Measurements from ENCODE around the gene TNPO3.

The TNPO3 gene

GRCh38 chr7:129014501-129015101 is 40.3 kb downstream of the TNPO3 start:
- Histone ChIP-seq H3K9ac (ENCODE audit: low read length in 2 of 2) (no peak overlapping the region), H3K9me3 (ENCODE audit: control insufficient read depth in 2 of 2, low read length in 2 of 2) (no peaks in the 10 kb centered on the region), H3K36me3 (ENCODE audit: control insufficient read depth in 2 of 2, insufficient read depth in 2 of 2, low read length in 2 of 2) (peaks cover 6 to 23% of the 10 kb centered on the region in 2 donors), H3K27me3 (ENCODE audit: control insufficient read depth in 1 of 2, insufficient read depth in 2 of 2, low read length in 2 of 2) (no peaks in the 10 kb centered on the region), H3K4me1 (ENCODE audit: control insufficient read depth, insufficient read depth, low read length) (no peaks in the 10 kb centered on the region), H3K4me3 (ENCODE audit: low read length in 2 of 2) (no peak overlapping the region), H3K27ac (ENCODE audit: low read length) (no peak overlapping the region)

DNA sequence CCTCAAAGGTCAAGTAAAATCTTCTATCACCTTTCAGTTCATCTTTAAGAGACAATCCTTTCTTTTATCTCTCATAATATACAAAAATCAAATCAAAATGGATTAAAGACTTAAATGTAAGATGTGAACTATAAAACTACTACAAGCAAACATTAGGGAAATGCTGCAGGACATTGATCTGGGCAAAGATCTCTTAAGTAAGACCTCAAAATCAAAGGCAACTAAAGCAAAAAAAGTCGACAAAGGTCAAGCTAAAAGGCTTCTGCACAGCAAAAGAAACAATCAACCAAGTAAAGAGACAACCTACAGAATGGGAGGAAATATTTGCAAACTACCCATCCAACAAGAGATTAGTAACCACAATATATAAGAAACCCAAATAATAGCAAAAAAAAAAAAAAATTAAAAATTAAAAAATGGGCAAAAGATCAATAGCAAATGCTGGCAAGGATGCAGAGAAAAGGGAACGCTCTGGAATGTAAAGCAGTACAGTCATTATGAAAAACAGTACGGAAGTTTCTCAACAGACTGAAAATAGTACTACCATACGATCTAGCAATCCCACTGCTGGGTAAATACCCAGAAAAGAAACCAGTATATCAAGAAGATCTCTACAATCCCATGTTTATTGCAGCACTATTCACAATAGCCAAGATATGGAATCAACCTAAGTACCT is 41.7 kb downstream of the TNPO3 start:
- Histone ChIP-seq H3K36me3 (ENCODE audit: control insufficient read depth in 2 of 2, insufficient read depth in 2 of 2, low read length in 2 of 2) (peaks cover 6 to 23% of the 10 kb centered on the region in 2 donors), H3K27me3 (ENCODE audit: control insufficient read depth in 1 of 2, insufficient read depth in 2 of 2, low read length in 2 of 2) (no peaks in the 10 kb centered on the region), H3K27ac (ENCODE audit: low read length) (no peak overlapping the region), H3K9ac (ENCODE audit: low read length in 2 of 2) (no peak overlapping the region), H3K4me1 (ENCODE audit: control insufficient read depth, insufficient read depth, low read length) (no peaks in the 10 kb centered on the region), H3K9me3 (ENCODE audit: control insufficient read depth in 2 of 2, low read length in 2 of 2) (no peaks in the 10 kb centered on the region), H3K4me3 (ENCODE audit: low read length in 2 of 2) (no peak overlapping the region)

DNA sequence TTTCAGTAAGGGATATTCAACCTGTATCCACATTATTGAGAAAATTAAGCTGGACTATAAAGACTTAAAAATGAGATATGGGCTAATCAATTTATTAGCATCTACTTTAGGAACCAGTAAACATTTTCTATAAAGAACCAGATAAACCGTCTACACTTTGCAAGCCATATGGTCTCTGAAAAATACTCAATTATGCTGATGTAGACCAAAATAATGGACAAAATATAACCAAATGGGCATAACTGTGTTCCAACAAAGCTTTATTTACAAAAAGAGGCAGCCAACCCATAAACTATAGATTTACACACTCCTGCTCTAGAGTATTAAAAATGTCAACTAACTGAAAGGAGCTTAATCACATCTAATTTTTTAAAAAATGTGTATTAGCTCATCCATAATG is 42.3 kb downstream of the TNPO3 start:
- Histone ChIP-seq H3K4me3 (ENCODE audit: low read length in 2 of 2) (no peak overlapping the region), H3K27ac (ENCODE audit: low read length) (no peak overlapping the region), H3K4me1 (ENCODE audit: control insufficient read depth, insufficient read depth, low read length) (no peaks in the 10 kb centered on the region), H3K27me3 (ENCODE audit: control insufficient read depth in 1 of 2, insufficient read depth in 2 of 2, low read length in 2 of 2) (no peaks in the 10 kb centered on the region), H3K9me3 (ENCODE audit: control insufficient read depth in 2 of 2, low read length in 2 of 2) (no peaks in the 10 kb centered on the region), H3K9ac (ENCODE audit: low read length in 2 of 2) (no peak overlapping the region), H3K36me3 (ENCODE audit: control insufficient read depth in 2 of 2, insufficient read depth in 2 of 2, low read length in 2 of 2) (peaks cover 6 to 23% of the 10 kb centered on the region in 2 donors)

- no peak overlapping the region for H3K9ac ChIP-seq (ENCODE audit: low read length in 2 of 2)
- no peaks in the 10 kb centered on the region for H3K9me3 ChIP-seq (ENCODE audit: control insufficient read depth in 2 of 2, low read length in 2 of 2)
- no peak overlapping the region for H3K4me3 ChIP-seq (ENCODE audit: low read length in 2 of 2)
- H3K27me3 ChIP-seq (ENCODE audit: control insufficient read depth in 1 of 2, insufficient read depth in 2 of 2, low read length in 2 of 2): no peaks in the 10 kb centered on the region
- peaks cover 3 to 20% of the 10 kb centered on the region in 2 donors for H3K36me3 ChIP-seq (ENCODE audit: control insufficient read depth in 2 of 2, insufficient read depth in 2 of 2, low read length in 2 of 2)
- H3K4me1 ChIP-seq (ENCODE audit: control insufficient read depth, insufficient read depth, low read length): no peaks in the 10 kb centered on the region
- H3K27ac ChIP-seq (ENCODE audit: low read length): no peak overlapping the region
Observed at GRCh38 chr7:129010075-129010474, 44.8 kb downstream of the TNPO3 start.

DNA sequence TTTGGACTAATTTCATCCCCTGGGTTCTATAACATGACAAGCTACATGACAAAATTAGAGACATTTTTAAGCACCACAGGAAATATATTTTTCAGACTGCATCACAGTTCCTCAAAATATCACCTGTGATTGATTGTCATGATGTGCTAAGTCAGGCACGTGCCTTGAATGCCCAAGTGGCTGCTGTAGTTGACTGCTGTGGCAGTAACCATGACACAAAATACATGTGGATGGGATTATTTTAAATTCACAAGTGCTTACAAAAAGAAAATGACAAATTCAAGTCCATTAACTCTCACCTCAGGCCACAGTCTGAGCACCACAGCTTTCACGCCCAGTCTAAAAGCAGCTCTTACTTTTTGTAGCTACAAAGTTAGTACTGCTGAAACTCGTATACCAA is 45.5 kb downstream of the TNPO3 start:
- H3K4me1 ChIP-seq (ENCODE audit: control insufficient read depth, insufficient read depth, low read length): no peaks in the 10 kb centered on the region
- H3K9ac ChIP-seq (ENCODE audit: low read length in 2 of 2): no peak overlapping the region
- H3K27ac ChIP-seq (ENCODE audit: low read length): no peak overlapping the region
- no peak overlapping the region for H3K4me3 ChIP-seq (ENCODE audit: low read length in 2 of 2)
- H3K36me3 ChIP-seq (ENCODE audit: control insufficient read depth in 2 of 2, insufficient read depth in 2 of 2, low read length in 2 of 2): peaks cover 3 to 14% of the 10 kb centered on the region in 2 donors
- H3K9me3 ChIP-seq (ENCODE audit: control insufficient read depth in 2 of 2, low read length in 2 of 2): no peaks in the 10 kb centered on the region
- no peaks in the 10 kb centered on the region for H3K27me3 ChIP-seq (ENCODE audit: control insufficient read depth in 1 of 2, insufficient read depth in 2 of 2, low read length in 2 of 2)

DNA sequence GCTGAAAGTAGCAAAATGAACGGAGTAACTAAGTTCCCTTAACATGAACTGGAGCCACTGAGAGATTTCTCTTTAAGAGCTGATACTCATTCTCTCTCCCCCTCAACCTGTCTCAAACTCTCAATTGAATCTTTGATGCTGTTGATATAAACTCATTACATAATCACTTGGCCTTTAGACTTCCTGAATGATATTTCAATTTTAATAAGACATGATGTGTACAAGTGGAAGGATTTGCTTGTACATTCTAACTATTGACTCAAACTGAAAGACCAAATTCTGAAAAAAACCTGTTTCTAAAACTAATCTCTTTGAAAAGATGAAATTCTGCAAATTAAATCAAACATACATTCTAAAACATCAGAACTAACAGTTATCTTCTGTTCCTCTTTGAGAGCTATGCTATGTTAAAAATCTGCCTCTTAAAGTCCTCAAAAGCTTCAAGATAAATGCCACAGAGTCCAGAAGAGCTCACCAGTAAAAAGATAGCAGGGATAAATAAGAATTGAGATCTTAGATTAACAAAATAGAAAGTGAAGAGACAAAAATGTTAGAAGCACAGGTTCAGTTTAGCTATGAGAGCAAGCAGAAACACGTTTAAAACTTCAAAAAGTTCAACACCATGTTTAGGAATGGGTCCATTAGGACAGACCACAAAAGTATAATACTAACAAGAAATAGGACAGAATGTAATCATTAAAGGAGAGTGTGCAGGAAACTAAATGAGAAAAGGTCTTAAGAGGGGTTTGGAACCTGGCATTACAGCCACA is 46.1 kb downstream of the TNPO3 start:
- H3K27ac ChIP-seq (ENCODE audit: low read length): no peak overlapping the region

GRCh38 chr7:129007572-129007971 is 47.3 kb downstream of the TNPO3 start:
- peaks cover 3 to 9% of the 10 kb centered on the region in 2 donors for H3K36me3 ChIP-seq (ENCODE audit: control insufficient read depth in 2 of 2, insufficient read depth in 2 of 2, low read length in 2 of 2)
- no peak overlapping the region for H3K4me3 ChIP-seq (ENCODE audit: low read length in 2 of 2)
- no peak overlapping the region for H3K27ac ChIP-seq (ENCODE audit: low read length)
- no peaks in the 10 kb centered on the region for H3K9me3 ChIP-seq (ENCODE audit: control insufficient read depth in 2 of 2, low read length in 2 of 2)
- no peak overlapping the region for H3K9ac ChIP-seq (ENCODE audit: low read length in 2 of 2)
- H3K4me1 ChIP-seq (ENCODE audit: control insufficient read depth, insufficient read depth, low read length): no peaks in the 10 kb centered on the region
- no peaks in the 10 kb centered on the region for H3K27me3 ChIP-seq (ENCODE audit: control insufficient read depth in 1 of 2, insufficient read depth in 2 of 2, low read length in 2 of 2)

More for the DNA sequence above, 46.1 kb downstream of the TNPO3 start:
- Histone ChIP-seq H3K36me3 (ENCODE audit: control insufficient read depth in 2 of 2, insufficient read depth in 2 of 2, low read length in 2 of 2) (peaks cover 0 to 11% of the 10 kb centered on the region in 2 donors), H3K4me1 (ENCODE audit: control insufficient read depth, insufficient read depth, low read length) (no peaks in the 10 kb centered on the region), H3K4me3 (ENCODE audit: low read length in 2 of 2) (no peak overlapping the region), H3K9me3 (ENCODE audit: control insufficient read depth in 2 of 2, low read length in 2 of 2) (no peaks in the 10 kb centered on the region), H3K9ac (ENCODE audit: low read length in 2 of 2) (no peak overlapping the region), H3K27me3 (ENCODE audit: control insufficient read depth in 1 of 2, insufficient read depth in 2 of 2, low read length in 2 of 2) (no peaks in the 10 kb centered on the region)

DNA sequence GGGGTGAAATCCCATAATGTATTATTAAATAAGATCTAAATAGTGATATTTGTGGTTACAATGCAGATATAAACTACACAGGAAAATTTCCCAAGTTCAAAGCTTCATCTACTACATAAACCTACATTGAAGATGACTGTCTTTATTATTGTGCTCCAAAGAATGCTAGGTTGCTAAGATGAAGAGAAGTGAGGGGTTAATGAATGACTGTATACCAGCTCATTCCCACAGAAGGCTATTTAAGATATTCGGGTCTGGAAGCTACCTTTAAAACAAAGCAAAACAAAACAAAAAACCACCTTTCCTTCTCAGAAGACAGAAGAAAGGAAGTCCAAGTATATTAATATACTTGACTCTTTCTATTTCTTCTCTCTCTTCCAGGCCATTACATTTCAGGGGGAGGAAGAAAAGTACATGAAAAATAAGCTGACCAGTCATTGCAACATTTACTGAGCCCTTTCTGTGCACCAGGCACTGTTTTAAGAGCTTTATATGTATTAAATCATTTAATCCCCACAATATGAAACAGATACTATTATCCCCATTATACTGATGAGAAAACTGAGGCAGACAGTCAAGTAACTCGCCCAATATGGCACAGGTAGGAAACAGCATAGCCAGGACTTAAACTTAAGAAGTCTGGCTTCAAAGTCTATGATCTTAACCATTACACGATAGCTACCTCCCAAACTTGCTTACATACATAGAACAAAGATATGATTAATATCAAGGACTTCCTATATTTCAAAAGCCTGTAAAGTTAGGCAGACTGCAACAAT is 48.1 kb downstream of the TNPO3 start:
- H3K9me3 ChIP-seq (ENCODE audit: control insufficient read depth in 2 of 2, low read length in 2 of 2): no peaks in the 10 kb centered on the region
- peaks cover 3 to 9% of the 10 kb centered on the region in 2 donors for H3K36me3 ChIP-seq (ENCODE audit: control insufficient read depth in 2 of 2, insufficient read depth in 2 of 2, low read length in 2 of 2)
- H3K27ac ChIP-seq (ENCODE audit: low read length): no peak overlapping the region

GRCh38 chr7:129005186-129005585 is 49.7 kb downstream of the TNPO3 start:
- Histone ChIP-seq H3K9me3 (ENCODE audit: control insufficient read depth in 2 of 2, low read length in 2 of 2) (no peaks in the 10 kb centered on the region), H3K36me3 (ENCODE audit: control insufficient read depth in 2 of 2, insufficient read depth in 2 of 2, low read length in 2 of 2) (peaks cover 9 to 13% of the 10 kb centered on the region in 2 donors), H3K9ac (ENCODE audit: low read length in 2 of 2) (no peak overlapping the region), H3K4me3 (ENCODE audit: low read length in 2 of 2) (no peak overlapping the region), H3K27me3 (ENCODE audit: control insufficient read depth in 1 of 2, insufficient read depth in 2 of 2, low read length in 2 of 2) (no peaks in the 10 kb centered on the region), H3K27ac (ENCODE audit: low read length) (no peak overlapping the region), H3K4me1 (ENCODE audit: control insufficient read depth, insufficient read depth, low read length) (no peaks in the 10 kb centered on the region)

More for the DNA sequence above, 48.1 kb downstream of the TNPO3 start:
- Histone ChIP-seq H3K4me3 (ENCODE audit: low read length in 2 of 2) (no peak overlapping the region), H3K27me3 (ENCODE audit: control insufficient read depth in 1 of 2, insufficient read depth in 2 of 2, low read length in 2 of 2) (no peaks in the 10 kb centered on the region), H3K4me1 (ENCODE audit: control insufficient read depth, insufficient read depth, low read length) (no peaks in the 10 kb centered on the region), H3K9ac (ENCODE audit: low read length in 2 of 2) (no peak overlapping the region)

DNA sequence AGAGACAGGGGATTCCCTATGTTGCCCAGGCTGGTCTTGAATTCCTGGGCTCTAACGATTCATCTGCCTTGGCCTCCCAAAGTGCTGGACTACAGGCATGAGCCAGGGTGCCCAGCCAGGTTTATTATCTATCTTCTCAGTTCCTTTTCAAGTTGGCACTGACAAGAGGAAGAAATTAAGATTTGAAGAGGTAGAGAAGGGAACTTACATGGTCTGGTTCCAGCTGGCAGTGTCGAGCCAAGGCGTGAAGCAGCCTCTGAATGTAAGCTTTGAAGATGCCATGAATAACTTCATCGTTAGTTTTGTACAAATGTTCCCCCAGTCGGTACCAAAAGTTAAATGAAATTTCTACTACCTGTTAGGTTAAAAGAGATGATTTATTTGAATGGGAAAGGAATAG is 57.7 kb downstream of the TNPO3 start:
- Histone ChIP-seq H3K27me3 (ENCODE audit: control insufficient read depth in 1 of 2, insufficient read depth in 2 of 2, low read length in 2 of 2) (no peaks in the 10 kb centered on the region), H3K9me3 (ENCODE audit: control insufficient read depth in 2 of 2, low read length in 2 of 2) (no peaks in the 10 kb centered on the region), H3K9ac (ENCODE audit: low read length in 2 of 2) (no peak overlapping the region), H3K36me3 (ENCODE audit: control insufficient read depth in 2 of 2, insufficient read depth in 2 of 2, low read length in 2 of 2) (peaks cover 18 to 21% of the 10 kb centered on the region in 2 donors), H3K4me3 (ENCODE audit: low read length in 2 of 2) (no peak overlapping the region), H3K4me1 (ENCODE audit: control insufficient read depth, insufficient read depth, low read length) (no peaks in the 10 kb centered on the region), H3K27ac (ENCODE audit: low read length) (no peak overlapping the region)

Data from stomach smooth muscle (tissue), 2 donors.